GM10266 (cell line): ENCODE data around the gene DGLUCY.

Source experiments
- DNase-seq: peaks from one replicate; pipeline ENCODE4 v3.0.0; 2012; ENCODE audit errors: extremely low spot score
- TF ChIP-seq, protein P1 (sequence below): IDR thresholded peaks from 2 replicates; pipeline ENCODE4 v1.5.1; 2012; ENCODE audit warnings: mild to moderate bottlenecking, low read depth; ENCODE audit not compliant: control insufficient read depth, insufficient read depth; ENCODE audit errors: missing control alignments

Gene DGLUCY

DNA sequence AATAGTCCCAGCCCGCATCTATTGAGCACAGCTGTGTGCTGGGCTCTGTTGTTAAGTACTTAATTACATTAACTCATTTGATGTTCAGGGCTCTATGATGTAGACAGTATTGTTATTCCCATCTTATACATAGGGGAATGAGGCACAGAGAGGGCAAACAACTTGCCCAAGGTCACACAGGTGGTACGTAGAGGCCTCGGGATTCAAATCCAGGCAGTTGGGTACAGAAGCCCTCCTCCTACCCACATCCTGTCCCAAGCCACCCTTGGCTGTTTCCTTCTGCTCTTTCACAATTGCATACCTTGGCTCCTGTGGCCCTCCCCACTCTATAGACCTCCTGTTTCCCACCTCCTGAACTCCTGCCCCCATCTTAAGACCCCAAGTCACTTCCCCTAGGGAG lies 140.6 kb downstream of the DGLUCY start:
- no peak for DNase-seq
- TF ChIP-seq, protein P1, sequence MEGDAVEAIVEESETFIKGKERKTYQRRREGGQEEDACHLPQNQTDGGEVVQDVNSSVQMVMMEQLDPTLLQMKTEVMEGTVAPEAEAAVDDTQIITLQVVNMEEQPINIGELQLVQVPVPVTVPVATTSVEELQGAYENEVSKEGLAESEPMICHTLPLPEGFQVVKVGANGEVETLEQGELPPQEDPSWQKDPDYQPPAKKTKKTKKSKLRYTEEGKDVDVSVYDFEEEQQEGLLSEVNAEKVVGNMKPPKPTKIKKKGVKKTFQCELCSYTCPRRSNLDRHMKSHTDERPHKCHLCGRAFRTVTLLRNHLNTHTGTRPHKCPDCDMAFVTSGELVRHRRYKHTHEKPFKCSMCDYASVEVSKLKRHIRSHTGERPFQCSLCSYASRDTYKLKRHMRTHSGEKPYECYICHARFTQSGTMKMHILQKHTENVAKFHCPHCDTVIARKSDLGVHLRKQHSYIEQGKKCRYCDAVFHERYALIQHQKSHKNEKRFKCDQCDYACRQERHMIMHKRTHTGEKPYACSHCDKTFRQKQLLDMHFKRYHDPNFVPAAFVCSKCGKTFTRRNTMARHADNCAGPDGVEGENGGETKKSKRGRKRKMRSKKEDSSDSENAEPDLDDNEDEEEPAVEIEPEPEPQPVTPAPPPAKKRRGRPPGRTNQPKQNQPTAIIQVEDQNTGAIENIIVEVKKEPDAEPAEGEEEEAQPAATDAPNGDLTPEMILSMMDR: no peak

DNA sequence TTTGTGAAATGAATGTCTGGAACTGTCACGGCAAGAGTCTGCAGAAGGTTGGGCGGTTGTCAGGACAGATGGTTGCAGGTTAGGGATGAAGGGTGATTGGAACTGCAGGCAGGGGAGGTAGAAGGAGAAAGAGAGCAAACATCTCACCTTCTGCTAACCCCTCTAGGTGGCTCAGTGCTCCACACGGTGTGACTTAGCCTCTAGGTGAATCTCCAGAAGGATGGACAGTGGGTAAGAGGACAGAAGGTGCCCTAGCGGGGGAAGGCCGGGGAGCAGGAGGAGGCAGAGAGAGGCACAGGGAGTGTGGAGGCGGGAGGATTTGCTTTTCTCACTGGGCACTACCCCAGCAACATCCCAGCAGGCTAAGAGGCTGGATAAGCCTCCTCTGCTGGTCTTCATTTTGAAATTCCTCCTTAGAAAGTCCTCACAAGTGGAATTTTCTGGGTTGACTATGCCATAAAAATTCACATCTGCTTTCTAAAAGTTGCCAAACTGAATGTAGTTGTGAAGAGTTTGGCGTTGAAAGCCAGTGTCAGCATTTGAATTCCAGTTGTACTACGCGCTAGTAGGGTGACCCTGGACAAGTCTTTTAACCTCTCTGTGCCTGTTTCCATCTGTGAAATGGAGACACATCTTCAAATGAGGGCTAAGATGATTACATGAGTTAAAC lies 141.3 kb downstream of the DGLUCY start:
- no peak for DNase-seq
- TF ChIP-seq, protein P1: no peak

DNA sequence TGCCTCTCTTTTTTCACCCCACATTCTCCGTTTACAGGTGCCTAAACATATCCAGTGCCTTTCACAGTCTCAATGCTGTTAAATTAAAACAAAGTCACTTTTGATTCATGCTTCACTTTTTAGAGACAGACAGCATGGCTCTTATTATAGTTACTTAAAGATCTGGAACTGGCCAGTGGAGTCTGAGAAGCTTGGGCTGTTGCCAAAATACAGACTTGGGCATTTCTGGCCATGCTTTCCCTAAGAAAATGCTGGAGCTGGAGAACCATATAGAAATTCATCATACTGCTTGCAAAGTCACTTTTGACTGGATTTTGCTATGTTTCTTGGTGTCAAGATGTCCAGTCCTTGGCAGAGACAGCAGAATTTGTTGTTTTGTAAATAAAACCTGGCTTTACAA lies 142.8 kb downstream of the DGLUCY start:
- TF ChIP-seq, protein P1: no peak
- no peak for DNase-seq

DNA sequence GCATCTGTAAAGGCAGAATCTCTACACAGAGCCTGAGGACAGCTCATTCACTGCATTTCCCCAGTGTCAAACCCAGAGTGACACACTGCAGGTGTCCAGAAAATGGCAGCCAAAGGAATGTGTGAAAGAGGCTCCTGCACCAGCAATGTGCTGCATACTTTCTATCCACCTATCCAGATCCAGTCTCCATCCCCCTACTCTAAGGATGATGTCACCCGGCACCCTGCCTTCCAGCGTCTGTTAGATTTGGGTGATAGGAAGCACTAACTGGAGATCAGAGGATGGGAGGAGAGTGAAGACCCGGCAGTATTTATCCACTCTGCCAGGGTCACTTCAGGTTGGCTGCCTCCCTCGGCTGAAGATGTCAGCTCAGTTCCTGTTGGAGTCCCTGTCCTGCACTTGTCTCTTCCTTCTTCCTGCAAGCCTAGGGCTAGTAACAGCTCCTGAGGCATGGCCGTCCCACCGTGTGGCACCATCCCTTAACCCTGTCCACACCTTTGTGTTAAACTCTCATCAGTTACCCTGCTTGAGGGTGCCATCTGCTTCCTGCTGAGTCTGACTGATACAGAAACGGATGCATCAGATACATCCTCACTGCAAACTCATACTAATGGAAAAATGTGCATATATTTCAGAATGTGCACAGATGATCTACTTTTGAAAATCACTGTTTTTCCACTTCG lies 143.6 kb downstream of the DGLUCY start:
- TF ChIP-seq, protein P1: no peak

DNA sequence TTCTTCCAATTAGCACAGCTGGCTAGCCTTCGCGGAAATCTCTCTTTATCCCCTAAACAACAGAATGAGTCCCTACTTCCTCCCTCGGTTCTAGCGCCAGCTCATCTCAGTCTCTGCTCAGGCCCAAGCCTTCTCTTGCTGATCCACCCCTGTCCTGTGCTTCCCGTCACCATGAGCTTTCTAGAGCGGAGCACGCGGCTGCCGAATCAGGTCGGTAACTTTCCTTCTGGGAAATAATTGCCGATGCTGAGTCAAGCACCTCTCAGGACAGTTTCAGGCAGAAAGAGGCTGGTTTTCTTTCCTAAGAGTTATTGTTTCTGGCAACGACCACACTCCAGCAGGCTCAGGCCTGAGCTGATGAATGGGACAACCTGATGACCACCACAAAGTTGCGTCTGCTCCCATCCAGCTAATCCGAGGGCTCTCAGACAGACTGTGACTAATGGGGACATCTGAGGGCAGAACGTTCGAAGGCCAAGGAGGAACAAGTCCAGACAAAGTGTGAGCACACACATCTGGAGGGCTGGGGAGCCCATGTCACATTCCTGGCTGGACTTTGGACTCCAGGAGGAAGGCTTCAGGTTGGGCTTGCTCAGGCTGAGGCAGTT lies 144.2 kb downstream of the DGLUCY start:
- TF ChIP-seq, protein P1: no peak
- DNase-seq: no peak

More for the DNA sequence above, 143.6 kb downstream of the DGLUCY start:
- DNase-seq: no peak

DNA sequence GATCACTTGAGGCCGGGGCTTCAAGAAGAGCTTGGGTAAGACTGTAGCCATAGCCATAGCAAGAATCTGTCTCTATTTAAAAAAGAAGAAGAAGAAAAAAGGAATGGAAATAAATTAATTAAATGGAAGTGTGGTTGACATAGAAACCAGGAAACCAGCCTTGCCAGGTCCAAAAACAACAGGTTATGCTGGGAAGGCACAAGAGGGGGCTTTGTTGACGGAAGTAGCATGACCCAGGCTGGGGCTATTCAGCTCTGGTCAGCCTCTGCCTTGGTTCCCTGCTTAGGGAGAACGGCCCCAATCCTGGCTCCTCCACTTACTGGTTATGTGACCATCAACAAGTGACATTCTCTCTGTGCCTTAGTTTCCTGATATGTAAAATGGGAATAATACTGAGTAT lies 145.0 kb downstream of the DGLUCY start:
- TF ChIP-seq, protein P1: no peak
- no peak for DNase-seq

DNA sequence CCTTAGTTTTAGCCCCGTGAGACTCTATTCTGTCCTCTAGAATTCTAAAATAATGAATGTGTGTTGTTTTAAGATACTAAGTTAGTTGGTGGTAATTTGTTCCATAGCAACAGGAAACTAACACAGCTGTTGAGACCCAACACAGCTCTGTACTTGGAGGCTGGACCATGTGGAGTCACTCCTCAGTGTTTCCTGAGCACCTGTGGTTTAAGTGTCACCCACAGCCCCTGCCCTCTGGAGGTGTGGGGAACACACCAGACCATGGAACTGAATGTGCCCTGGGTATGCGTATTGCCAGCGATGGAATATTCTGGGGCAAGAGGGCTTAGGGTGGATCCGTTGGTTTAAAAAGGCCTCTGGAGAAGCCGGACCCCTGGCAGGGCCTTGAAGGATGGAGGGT lies 147.2 kb downstream of the DGLUCY start:
- TF ChIP-seq, protein P1: no peak
- DNase-seq: no peak
